Lower lobe of right lung (tissue), 2 donors: ENCODE data around the gene KHDC3L. TPM values are rescaled to one million over a fixed set of nuclear protein-coding genes. Genes with fewer than 3 reads are reported as not detected.

Experiments
- ATAC-seq, 2 donors: fragments of 200-7000 bp; cut with Tn5 transposase; one replicate each; pipeline ENCODE4 v1.9.1; 2020 to 2022; ENCODE audit warnings: mild to moderate bottlenecking in 2 of 2, moderate library complexity in 2 of 2
- DNase-seq: peaks from one replicate; pipeline ENCODE4 v3.0.0-alpha.2; 2020
- H3K27ac ChIP-seq: fragments of 200-600 bp; one replicate; pipeline ENCODE4 v1.8.0; 2022
- H3K27me3 ChIP-seq: fragments of 200-600 bp; one replicate; pipeline ENCODE4 v1.8.0; 2022; ENCODE audit warnings: low read depth
- H3K36me3 ChIP-seq: fragments of 200-600 bp; one replicate; pipeline ENCODE4 v1.8.0; 2022; ENCODE audit warnings: mild to moderate bottlenecking
- H3K4me1 ChIP-seq: fragments of 200-600 bp; one replicate; pipeline ENCODE4 v1.8.0; 2022
- H3K4me3 ChIP-seq: fragments of 200-600 bp; one replicate; pipeline ENCODE4 v1.8.0; 2022; ENCODE audit warnings: mild to moderate bottlenecking
- H3K9me3 ChIP-seq: fragments of 200-600 bp; one replicate; pipeline ENCODE4 v1.8.0; 2022
- CTCF ChIP-seq: fragments of 200-600 bp; IDR thresholded peaks from one replicate; pipeline ENCODE4 v1.8.0; 2022; ENCODE audit warnings: antibody characterized with exemption, mild to moderate bottlenecking
- intact Hi-C: fragments of 100-400 bp; cut with DNase I; formaldehyde crosslinking; loops from one replicate; pipeline ENCODE4 v1.11.0; 2022
- total RNA-seq: library from RNA; stranded (reverse); fragmentation: NEBNext Ultra II Directional; extraction: Animal tissue kit (Norgen Biotek cat#: 25700); gene quantifications from one replicate; pipeline ENCODE4 v1.2.1, GENCODE V29; 2021
- donor health status: DM: no; HTN: yes; CAD: no; lungs with severe emphysema.

Gene KHDC3L
- total RNA-seq, 1 donor from 2014 or later: not detected

- TF ChIP-seq CTCF: no peak
- DNase-seq (no peak), ATAC-seq (no peak)
- Histone ChIP-seq H3K9me3 (no peaks in the 10 kb centered on the region), H3K27me3 (no peaks in the 10 kb centered on the region), H3K27ac (no peak overlapping the region), H3K4me1 (no peaks in the 10 kb centered on the region), H3K36me3 (no peaks in the 10 kb centered on the region), H3K4me3 (no peak overlapping the region)
- intact Hi-C loops: no loop called here
Observed at GRCh38 chr6:73364121-73364520, 1.7 kb downstream of the KHDC3L start.

- no peak for ATAC-seq
- H3K36me3 ChIP-seq: no peaks in the 10 kb centered on the region
- H3K27ac ChIP-seq: no peak overlapping the region
- no peaks in the 10 kb centered on the region for H3K9me3 ChIP-seq
- no peaks in the 10 kb centered on the region for H3K27me3 ChIP-seq
- DNase-seq: no peak
- TF ChIP-seq CTCF: no peak
- intact Hi-C loops: no loop called here
- H3K4me3 ChIP-seq: no peak overlapping the region
- no peaks in the 10 kb centered on the region for H3K4me1 ChIP-seq
Observed at GRCh38 chr6:73364549-73364948, 2.1 kb downstream of the KHDC3L start.

- Histone ChIP-seq H3K36me3 (no peaks in the 10 kb centered on the region), H3K27me3 (no peaks in the 10 kb centered on the region), H3K4me3 (no peak overlapping the region), H3K27ac (no peak overlapping the region), H3K9me3 (peaks cover 8% of the 10 kb centered on the region), H3K4me1 (no peaks in the 10 kb centered on the region)
- no peak for ATAC-seq
- no peak for TF ChIP-seq CTCF
- no peak for DNase-seq
- intact Hi-C loops: no loop called here
Observed at GRCh38 chr6:73367761-73368355, 5.4 kb downstream of the KHDC3L start.

GRCh38 chr6:73368675-73369074 lies 6.2 kb downstream of the KHDC3L start:
- TF ChIP-seq CTCF: no peak
- Histone ChIP-seq H3K9me3 (peaks cover 8% of the 10 kb centered on the region), H3K4me3 (no peak overlapping the region), H3K27ac (no peak overlapping the region), H3K27me3 (no peaks in the 10 kb centered on the region), H3K4me1 (no peaks in the 10 kb centered on the region), H3K36me3 (no peaks in the 10 kb centered on the region)
- ATAC-seq (no peak), DNase-seq (no peak)
- intact Hi-C loops: no loop called here

- intact Hi-C loops: no loop called here
- no peak for TF ChIP-seq CTCF
- no peak for DNase-seq
- no peaks in the 10 kb centered on the region for H3K36me3 ChIP-seq
- H3K4me3 ChIP-seq: no peak overlapping the region
- no peaks in the 10 kb centered on the region for H3K4me1 ChIP-seq
- no peaks in the 10 kb centered on the region for H3K27me3 ChIP-seq
- no peak for ATAC-seq
- no peak overlapping the region for H3K27ac ChIP-seq
- H3K9me3 ChIP-seq: peaks cover 8% of the 10 kb centered on the region
Observed at GRCh38 chr6:73369157-73369556, 6.7 kb downstream of the KHDC3L start.
